NCI-H2107 (cell line): ENCODE data around the gene LYPLAL1.
"Not testable (repeated sequence)": the region's sequence is repeated elsewhere in the genome, so short reads cannot be mapped to it uniquely, and the experiment has no call there.

ENCODE experiments used
- DNase-seq: peaks from one replicate; lab custom pipeline; 2025; lab: John Stamatoyannopoulos, UW

Gene LYPLAL1

GRCh38 chr1:219163401-219163954, 10.2 kb upstream of the LYPLAL1 start:
- DNase-seq: no peak

- no peak for DNase-seq
Measured at GRCh38 chr1:219171192-219171935, 2.3 kb upstream of the LYPLAL1 start.

- no peak for DNase-seq
Measured at GRCh38 chr1:219172821-219173220, 857 bp upstream of the LYPLAL1 start.

- DNase-seq: no peak
Measured at GRCh38 chr1:219173434-219173757, 282 bp upstream of the LYPLAL1 start.

GRCh38 chr1:219174460-219175211, 958 bp downstream of the LYPLAL1 start:
- no peak for DNase-seq

GRCh38 chr1:219175212-219175564, 1.5 kb downstream of the LYPLAL1 start:
- DNase-seq: no peak

GRCh38 chr1:219176168-219176567, 2.5 kb downstream of the LYPLAL1 start:
- no peak for DNase-seq

- DNase-seq: no peak
Measured at GRCh38 chr1:219177363-219177762, 3.7 kb downstream of the LYPLAL1 start.

GRCh38 chr1:219177940-219178339, 4.3 kb downstream of the LYPLAL1 start:
- DNase-seq: no peak

GRCh38 chr1:219179293-219179692, 5.6 kb downstream of the LYPLAL1 start:
- DNase-seq: no peak

GRCh38 chr1:219184337-219184736, 10.7 kb downstream of the LYPLAL1 start:
- no peak for DNase-seq

GRCh38 chr1:219185486-219186117, 11.9 kb downstream of the LYPLAL1 start:
- no peak for DNase-seq

- no peak for DNase-seq
Measured at GRCh38 chr1:219188331-219188803, 14.7 kb downstream of the LYPLAL1 start.

GRCh38 chr1:219189021-219189824, 15.5 kb downstream of the LYPLAL1 start:
- DNase-seq: no peak

- DNase-seq: no peak
Measured at GRCh38 chr1:219189952-219190351, 16.3 kb downstream of the LYPLAL1 start.

- DNase-seq: no peak
Measured at GRCh38 chr1:219190605-219191004, 16.9 kb downstream of the LYPLAL1 start.

GRCh38 chr1:219195833-219196232, 22.2 kb downstream of the LYPLAL1 start:
- DNase-seq: not testable (repeated sequence)

GRCh38 chr1:219201656-219202055, 28.0 kb downstream of the LYPLAL1 start:
- DNase-seq: no peak

GRCh38 chr1:219202567-219202966, 28.9 kb downstream of the LYPLAL1 start:
- DNase-seq: no peak

GRCh38 chr1:219206350-219206749, 32.7 kb downstream of the LYPLAL1 start:
- DNase-seq: no peak

GRCh38 chr1:219209578-219209977, 35.9 kb downstream of the LYPLAL1 start:
- no peak for DNase-seq

- DNase-seq: no peak
Measured at GRCh38 chr1:219210067-219210466, 36.4 kb downstream of the LYPLAL1 start.
